ENCODE measurements around the gene PCK1.
"Not testable (repeated sequence)": the region's sequence is repeated elsewhere in the genome, so short reads cannot be mapped to it uniquely, and the experiment has no call there.

PCK1 gene

DNA sequence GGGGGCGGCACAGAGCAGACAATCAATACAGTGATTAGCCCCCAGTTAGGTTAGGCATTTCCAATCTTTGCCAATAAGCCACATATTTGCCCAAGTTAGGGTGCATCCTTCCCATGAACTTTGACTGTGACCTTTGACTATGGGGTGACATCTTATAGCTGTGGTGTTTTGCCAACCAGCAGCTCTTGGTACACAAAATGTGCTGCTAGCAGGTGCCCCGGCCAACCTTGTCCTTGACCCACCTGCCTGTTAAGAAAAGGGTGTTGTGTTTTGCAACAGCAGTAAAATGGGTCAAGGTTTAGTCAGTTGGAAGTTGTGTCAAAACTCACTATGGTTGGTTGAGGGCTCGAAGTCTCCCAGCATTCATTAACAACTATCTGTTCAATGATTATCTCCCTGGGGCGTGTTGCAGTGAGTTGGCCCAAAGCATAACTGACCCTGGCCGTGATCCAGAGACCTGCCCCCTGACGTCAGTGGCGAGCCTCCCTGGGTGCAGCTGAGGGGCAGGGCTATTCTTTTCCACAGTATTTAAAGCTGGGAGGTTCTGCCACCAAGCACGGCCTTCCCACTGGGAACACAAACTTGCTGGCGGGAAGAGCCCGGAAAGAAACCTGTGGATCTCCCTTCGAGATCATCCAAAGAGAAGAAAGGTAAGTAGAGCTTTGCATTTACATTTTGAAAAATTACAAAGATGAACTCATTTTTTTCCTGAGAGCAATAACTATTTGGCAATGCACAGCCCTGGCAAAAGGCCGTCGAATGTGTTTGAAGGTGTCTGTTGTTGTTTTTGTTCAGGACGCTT lies at the start of gene PCK1:
Gene PCK1 (plus strand): TSS at position 557 of the 802 bp plus-strand sequence. CDS start 302 bp downstream, outside the sequence.
- DNase-seq (no peak), ATAC-seq (no peak)

DNA sequence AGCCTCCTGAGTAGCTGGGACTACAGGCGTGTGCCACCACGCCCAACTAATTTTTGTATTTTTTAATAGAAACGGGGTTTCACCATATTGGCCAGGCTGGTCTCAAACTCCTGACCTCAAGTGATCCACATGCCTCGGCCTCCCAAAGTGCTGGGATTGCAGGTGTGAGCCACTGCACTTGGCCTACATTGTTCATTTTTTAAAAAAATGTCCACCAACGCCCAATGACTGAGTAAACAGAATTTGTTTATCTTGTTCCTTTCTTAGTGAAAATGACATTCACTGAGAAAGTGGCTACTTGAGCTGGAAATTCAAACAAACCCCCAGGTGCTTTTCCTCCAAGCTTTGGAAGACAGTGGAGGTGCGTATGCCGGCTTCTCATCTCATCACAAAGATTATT lies 49.2 kb upstream of the PCK1 start:
- not testable (repeated sequence) for DNase-seq, ATAC-seq

DNA sequence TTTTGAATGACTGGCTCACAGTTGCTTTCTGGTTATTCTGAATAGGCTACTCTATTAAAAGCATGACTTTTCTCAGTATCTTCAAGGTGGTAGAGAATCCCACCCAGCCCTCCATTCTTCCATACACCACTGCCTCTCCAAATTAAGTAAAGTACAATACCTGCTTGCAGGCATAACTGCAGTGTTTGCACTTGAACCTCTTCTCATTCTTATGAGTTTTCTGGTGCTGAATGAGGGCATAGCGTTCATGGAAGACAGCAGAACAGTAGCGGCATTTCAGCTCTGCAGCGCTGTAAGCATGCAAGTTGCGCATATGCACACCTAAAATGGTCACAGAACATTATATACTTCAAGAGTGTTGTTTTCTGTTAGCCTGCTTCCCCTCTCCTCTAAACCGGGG lies 48.5 kb upstream of the PCK1 start:
- ATAC-seq: no peak

DNA sequence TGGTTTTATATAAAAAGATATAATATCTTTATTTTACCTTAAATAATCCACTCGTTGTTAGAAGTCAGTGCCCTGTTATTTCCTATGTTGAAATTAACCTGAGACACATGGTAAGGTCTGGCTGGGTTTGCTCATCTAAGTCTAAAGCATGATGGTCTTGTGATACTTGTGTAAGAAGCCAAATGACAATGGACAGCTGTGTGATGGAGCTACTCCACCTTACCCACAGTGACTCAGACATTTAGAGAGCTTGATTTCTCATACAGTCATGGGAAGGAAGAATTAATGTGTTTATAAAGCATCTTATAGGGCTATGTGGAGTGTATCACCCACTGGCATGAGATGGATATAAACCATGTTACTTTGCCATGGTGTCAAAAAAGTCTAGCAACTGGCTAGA lies 47.7 kb upstream of the PCK1 start:
- ATAC-seq: no peak
- no peak for DNase-seq

More for the DNA sequence above, 48.5 kb upstream of the PCK1 start:
- DNase-seq: no peak

DNA sequence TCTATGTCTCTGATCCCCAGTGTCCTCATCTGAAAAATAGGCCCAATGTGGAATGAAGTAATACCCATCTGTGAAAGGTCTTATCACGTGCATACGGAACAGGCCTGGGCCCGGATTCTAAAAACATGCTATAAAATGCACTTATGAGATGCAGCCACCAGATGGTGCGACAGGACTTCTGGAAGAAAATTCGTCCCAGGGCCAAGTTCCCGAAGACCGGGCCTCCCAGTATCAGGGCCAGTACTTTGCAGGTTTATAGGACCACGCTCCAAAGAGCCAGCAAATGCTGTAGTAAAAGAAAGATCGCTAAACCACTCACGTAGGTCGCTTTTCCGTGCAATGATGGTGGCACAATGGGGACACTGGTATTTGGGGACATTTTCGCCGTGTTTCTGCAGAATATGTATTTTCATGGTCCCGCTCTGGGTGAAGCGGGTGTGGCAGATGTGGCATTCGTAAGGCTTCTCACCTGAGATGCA lies 46.6 kb upstream of the PCK1 start:
- ATAC-seq: no peak
- DNase-seq: peak; percentile 33

DNA sequence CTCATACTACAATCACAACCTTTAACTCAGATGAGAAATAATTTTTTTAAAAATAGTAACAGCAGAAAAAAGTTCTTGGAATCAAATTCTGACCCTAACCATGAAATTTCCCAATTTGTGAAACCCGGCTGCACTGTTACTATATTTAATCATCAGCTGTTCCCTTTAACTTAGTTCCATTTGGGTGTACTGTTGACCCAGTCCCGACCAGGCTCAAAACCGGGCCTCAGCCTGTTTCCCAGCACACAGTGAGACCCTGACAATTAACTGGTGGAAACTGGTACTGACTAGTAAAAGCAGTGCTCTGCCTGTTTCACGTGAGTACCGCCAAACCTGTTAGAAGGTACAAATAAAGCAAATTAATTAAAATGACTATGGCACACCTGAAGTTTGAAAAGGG lies 43.0 kb upstream of the PCK1 start:
- DNase-seq: no peak
- ATAC-seq: no peak

DNA sequence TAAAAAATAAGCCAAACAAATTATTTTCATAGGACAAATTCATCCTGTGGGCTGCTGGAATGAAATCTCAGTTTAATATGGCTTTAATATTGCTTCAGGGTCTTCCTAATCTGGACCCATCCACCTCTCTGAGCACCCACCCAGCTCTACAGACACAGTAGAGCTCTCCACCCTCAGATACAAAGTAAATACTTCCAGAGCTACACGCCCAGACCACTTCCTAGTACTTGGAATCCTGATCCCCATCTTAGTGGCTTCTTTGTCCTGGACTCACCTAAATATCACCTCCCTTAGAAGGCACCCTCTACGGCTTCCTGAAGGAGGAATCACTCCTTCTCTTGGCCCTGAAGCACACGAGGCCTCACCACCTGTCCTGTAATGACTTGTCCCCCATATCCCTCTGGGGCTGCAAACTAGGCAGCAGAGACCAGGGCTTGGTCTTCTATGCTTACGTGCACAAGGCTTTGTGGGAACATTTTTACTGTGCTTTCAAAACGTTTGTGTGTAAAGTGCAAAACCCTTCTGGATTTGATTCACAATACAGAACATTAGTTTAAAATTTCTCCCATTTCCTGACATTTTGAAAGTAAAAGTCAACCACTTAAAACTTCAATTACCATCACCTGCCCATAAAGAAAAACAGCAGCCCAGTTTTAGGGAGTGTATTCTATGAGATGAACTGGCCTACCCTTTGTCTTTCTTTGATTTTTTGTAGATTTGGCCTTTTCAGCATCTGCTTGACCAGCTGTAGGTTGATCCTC lies 38.4 kb upstream of the PCK1 start:
- ATAC-seq (no peak), DNase-seq (no peak)

DNA sequence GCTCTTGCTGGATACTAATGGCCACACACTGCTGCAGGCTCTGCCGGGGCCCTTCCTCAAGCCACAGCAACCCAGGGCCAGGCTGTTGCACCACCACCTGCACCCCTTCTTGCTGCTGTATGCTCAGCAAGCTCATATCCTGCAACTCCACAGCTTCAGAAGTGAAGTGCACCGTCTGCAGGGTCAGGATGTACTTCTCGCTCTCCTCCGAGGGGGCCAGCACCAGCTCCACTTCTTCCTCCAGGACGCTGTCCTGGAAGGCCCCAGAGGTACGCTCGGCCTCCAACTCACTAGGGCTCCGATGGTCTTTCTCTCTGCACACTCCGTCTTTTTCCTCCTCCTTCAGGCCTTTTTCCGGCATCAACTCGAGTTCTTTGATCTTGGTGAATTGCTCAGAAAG lies 37.1 kb upstream of the PCK1 start:
- ATAC-seq (no peak), DNase-seq (no peak)

DNA sequence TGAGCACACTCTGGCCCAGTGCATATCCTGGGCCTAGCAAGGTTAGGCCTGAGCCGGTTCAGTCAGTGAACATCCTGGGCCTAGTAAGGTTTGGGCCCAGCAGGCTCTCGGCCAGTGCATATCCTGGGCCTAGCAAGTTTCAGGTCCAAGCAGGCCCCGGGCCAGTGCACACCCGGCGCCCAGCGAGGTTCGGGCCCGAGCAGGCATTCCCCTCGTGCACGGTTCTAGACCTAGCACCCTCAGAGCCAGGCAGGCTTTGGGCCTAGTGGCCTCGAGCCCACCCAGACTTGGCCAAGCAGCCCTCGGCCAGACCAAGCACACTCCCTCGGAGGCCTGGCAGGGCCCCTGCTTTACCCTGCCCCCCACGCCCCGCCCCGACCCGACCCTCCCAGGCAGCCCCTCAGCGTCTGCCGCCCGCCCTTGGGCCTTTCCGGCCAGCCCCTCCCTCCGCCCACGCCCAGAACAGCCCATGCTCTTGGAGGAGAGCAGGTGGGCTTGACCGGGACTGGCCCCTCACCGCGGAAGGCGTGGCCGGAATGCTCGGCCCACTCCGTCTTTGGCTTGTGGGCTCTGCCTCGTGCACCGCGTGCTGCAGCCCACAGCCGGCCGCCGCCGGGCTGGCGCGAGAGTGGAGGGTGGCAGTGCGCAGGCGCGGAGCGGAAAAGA lies 36.3 kb upstream of the PCK1 start, which contains the start of gene CTCFL:
Gene CTCFL (minus strand): TSS at position 630 of the 666 bp plus-strand sequence. CDS start 935 bp downstream, outside the sequence.
- ATAC-seq (no peak), DNase-seq (no peak)

DNA sequence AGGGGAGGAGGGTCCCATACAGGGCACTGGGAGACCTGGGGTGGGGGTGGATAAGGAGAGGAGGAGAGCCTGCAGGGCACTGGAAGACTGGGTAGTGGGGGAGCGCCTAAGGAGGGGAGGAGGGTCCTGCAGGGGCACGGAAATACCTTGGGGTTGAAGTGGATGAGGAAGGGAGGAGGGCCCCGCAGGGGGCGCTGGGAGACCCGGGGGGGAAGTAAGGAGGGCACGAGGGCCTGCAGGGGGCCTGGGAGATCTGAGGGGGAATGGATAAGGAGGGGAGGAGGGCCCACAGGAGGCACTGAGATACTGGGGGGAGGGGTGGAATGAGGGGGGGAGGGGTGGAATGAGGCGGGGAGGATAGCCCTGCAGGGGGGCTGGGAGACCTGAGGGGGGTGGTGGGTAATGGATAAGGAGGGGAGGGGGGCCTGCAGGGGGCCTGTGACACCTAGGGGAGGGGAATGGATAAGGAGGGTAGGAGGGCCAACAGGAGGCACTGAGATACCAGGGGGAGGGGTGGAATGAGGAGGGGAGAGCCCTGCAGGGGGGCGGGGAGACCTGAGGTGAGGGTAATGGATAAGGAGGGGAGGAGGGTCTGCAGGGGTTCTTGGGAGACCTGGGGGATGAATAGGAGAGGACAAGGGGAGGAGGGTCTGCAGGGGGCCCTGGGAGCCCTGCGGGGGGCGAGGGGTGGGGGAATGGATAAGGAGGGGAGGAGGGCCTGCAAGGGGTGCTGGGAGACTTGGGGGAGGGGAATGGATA lies 35.4 kb upstream of the PCK1 start:
- DNase-seq (no peak), ATAC-seq (no peak)

DNA sequence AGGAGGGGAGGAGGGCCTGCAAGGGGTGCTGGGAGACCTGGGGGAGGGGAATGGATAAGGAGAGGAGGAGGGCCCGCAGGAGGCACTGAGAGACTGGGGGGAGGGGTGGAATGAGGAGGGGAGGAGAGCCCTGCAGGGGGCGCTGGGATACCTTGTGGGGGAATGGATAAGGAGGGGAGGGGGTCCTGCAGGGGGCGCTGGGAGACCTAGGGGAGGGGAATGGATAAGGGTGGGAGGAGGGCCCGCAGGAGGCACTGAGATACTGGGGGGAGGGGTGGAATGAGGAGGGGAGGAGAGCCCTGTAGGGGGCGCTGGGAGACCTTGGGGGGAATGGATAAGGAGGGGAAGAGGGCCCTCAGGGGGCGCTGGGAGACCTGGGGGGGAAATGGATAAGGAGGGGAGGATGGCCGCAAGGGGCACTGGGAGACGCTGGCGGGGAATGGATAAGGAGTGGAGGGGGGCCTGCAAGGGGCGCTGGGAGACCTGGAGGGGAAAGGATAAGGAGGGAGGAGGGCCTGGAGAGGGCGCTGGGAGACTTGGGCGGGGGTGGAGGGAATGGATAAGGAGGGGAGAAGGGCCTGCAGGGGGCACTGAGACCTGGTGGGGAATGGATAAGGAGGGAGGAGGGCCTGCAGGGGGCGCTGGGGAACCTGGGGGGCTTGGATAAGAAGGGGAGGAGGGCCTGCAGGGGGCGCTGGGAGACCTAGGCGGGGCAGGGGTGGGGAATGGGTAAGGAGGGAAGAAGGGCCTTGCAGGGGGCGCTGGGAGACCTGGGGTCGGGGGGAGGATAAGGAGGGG lies 34.6 kb upstream of the PCK1 start:
- DNase-seq (peak; percentile 70), ATAC-seq (no peak)

DNA sequence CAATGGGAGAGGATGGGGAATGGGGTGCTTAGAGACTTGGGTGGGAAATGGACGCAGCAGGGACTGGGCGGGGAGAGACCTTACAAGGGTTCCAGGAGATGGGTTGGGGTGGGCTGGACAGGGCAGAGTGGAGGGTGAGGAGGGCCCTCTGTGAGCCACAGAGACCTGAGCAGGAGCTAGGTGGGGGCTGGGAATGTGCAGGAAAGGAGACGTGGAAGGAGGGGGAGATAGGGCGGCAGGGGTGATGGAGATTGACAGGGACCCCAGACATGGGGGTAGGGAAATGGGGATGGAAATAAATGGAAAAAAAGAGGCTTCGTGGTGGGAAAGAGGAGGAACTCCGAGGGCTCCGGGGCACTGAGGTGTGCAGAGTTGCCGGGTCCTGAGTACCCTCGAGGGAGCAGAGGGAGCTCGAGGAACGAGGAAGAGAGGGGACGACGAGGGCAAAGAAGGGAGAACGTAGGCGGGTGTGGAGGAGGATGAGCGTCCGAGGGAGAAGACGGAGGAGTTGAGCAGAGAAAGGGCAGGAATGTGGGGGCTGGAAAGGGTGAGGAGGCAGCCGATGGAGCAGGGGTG lies 33.9 kb upstream of the PCK1 start:
- DNase-seq (no peak), ATAC-seq (no peak)

DNA sequence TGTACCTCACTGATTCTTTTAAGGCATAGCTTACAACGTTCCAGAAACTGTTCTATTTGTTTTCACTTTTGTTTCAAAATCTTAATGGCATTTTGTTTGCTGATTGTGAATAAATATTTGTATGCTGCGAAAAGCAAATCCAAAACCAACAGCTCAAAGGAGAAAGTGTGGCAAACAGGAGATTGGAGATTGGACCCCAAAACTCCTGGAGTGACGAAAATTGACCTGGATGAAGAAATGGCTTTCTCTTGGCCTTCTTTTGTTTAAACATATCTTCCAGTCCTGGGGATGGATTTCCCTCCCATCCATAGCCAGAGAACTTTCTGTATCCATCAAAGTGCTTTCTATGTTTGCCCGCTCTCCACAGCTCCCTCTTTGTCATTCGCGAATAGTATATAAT lies 33.2 kb upstream of the PCK1 start:
- ATAC-seq: no peak
- DNase-seq: no peak

DNA sequence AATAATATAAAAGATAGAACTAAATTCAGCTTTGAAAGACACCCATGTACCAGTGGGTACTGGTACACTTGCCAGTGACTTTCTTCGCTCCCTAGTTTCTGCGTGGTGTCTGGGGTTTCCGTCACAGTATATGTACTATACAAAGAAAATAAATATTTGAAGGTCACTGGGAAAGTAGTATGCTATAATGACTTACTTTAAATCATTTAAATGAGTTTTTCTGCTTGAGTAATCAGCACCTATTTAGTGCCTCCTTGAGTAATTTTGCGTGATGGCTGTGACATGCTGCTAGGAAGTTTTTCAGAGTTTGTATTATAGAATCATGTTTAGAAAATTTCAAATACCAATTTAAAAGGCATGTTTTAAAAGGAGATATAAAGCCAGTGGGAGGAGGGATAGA lies 32.8 kb upstream of the PCK1 start:
- DNase-seq: no peak
- no peak for ATAC-seq

DNA sequence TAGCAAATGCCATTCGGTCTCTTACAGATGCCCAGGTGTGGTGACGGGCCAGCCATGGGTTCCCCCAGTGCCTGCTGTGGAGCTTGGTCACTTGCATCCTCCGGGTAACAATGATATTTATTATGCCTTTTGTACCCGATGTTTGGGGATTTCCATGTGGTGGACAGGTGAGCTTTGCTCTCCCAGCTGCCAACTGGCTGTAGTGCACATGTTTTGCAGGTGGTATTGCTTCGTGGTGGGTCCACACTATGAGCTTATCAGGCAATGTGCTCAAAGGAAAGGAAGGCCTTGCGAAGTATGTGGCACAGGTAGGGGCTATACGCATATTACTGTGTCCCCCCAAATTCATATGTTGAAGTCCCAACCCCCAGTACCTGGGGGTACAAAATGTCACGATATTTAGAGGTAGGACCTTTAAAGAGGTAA lies 31.7 kb upstream of the PCK1 start:
- no peak for ATAC-seq
- no peak for DNase-seq

DNA sequence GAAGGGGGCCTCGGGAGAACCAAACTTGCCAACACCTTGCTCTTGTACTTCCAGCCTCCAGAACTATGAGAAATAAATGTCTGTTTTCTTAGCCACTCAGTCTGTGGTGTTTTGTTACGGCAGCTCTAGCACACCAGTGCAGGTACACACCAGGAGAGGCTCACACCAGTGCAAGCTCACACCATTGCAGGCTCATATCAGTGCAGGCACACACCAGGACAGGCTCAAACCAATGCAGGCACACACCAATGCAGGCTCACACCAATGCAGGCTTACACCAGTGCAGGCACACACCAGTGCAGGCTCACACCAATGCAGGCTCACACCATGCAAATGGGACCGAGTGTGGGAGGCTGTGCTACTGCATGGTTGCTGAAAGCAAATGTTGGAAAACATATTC lies 31.1 kb upstream of the PCK1 start:
- ATAC-seq: no peak
- DNase-seq: no peak

DNA sequence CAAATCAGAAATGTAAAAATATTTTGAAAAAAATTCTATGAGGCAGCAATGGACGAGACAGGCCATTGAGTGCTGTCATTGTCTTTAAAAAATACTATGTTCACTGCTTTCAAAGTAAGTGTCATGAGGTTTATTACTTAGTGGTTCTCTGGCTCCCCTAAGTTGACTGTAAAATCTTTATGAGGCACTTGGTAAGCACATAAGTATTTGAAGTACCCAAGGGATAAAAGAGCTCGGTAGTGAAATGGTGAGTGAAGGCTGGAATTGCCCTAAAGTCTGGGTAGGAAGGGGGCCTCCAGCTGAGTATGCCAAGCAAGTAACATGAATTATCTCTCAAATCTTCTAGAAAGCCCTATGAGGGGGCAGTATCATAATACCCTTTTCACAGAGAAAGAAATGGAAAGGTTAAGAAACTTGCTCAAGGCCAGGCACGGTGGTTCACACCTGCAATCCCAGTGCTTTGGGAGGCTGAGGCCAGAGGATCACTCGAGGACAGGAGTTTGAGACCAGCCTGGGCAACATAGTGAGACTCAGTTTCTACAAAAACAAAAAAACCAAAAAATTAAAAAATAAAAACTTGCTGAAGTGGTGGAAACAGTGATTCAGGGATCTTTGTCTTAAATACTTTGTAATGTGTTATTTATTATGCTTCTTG lies 30.5 kb upstream of the PCK1 start:
- DNase-seq: no peak
- no peak for ATAC-seq

DNA sequence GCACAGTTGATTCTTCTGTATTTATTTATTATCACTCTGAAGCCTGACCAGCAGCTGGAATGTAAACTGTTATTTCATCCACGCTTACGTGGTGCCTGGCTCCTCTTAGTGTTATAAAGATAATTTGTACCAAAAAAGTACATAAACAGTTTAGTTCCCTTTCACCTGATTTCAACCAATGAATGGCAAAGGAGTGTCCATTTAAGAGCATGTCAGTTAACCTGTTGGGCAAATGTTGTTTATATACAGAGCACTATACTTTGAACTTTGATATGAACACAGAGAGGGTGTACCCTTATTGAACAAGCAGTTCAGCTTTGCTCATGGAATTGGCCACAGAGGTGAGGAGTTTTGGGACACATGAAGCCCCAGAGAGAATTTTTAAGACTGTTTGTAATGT lies 28.8 kb upstream of the PCK1 start:
- ATAC-seq (no peak), DNase-seq (no peak)

DNA sequence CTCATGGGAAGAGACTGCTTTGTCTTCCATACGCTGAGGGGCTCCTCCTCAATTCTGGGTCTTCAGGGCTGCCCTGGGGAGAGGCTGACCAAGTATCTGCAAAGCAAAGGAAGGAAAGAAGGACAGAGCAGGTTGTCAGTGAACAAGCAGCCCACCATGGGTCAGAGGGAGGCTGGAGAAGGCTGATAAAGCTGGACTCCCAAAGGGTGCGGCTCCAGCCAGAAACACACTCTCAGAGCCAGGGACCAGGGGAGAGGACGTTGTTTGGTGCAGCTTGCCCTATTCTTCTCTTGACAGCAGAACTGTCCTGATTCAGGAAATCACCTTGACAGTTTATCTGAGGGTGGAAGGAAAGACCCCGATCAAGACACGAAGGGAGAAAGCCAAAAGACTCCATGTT lies 25.6 kb upstream of the PCK1 start:
- DNase-seq (no peak), ATAC-seq (no peak)

DNA sequence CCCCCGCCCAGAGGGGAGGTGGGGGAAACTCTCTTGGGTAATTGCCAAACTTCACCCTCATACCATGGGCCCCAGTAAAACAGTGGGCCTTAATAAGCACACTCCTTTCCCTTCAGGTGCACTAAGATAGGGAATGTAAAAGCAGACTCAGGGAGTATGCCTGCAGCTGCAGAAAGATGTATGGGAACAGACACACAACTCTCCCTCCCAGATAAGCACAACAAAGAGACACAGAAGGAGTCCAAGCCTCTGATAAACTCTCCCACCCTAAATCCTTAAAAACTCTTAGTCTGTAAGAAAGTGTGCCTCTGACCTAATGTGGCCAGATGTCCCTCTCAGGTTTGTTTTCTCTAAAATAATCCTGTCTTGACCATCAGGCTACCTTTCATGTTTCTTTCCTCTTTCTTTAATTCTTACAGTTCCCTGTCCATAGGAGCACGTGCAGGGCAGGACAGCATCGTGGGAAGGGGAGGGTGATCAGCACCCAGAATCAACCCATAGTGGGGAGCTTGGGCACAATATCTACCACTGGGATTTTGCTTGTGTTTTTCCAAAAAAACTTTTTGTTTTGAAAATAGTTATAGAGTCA lies 24.7 kb upstream of the PCK1 start:
- DNase-seq: no peak
- ATAC-seq: no peak

Data from stimulated activated naive CD8-positive, alpha-beta T cell treated with anti-CD3 and anti-CD28 coated beads, Interleukin-15, Interleukin-2, amounts not matched to agents 100 U/mL and 50 U/mL, for 24 hours (primary cell).